Small intestine (tissue), 7 donors: ENCODE data around the gene PACRG. TPM values are rescaled to one million over a fixed set of nuclear protein-coding genes. Genes with fewer than 3 reads are reported as not detected.
A peak's percentile ranks its signal among the peaks of the same experiment; 100 is the strongest.

Experiments used
- DNase-seq, 2 donors: peaks; one replicate each; pipeline versions ENCODE4 v3.0.0 to v3.0.0-alpha.2; 2013
- FAIRE-seq: peaks from 2 replicates; lab custom pipeline; 2012; peaks lifted over from hg19 to GRCh38; lab: Jason Lieb, UNC
- H3K27ac ChIP-seq, 3 donors: one replicate each; pipeline ENCODE4 v1.5.1; 2013; ENCODE audit warnings: low read length in 2 of 3, mild to moderate bottlenecking in 2 of 3, control low read depth in 1 of 3, inconsistent platforms in 1 of 3, low read depth in 1 of 3, moderate library complexity in 1 of 3
- H3K27me3 ChIP-seq, 3 donors: one replicate each; pipeline ENCODE4 v1.6.1; 2013; ENCODE audit warnings: low read length in 3 of 3, inconsistent platforms in 1 of 3; ENCODE audit not compliant: control insufficient read depth in 3 of 3, insufficient read depth in 3 of 3
- H3K36me3 ChIP-seq, 3 donors: one replicate each; pipeline ENCODE4 v1.6.1; 2013; ENCODE audit warnings: low read length in 3 of 3, inconsistent platforms in 1 of 3, low read depth in 1 of 3, mild to moderate bottlenecking in 1 of 3, moderate library complexity in 1 of 3; ENCODE audit not compliant: control insufficient read depth in 3 of 3, insufficient read depth in 2 of 3
- H3K4me1 ChIP-seq, 3 donors: one replicate each; pipeline ENCODE4 v1.6.1; 2013; ENCODE audit warnings: low read length in 2 of 3, inconsistent platforms in 1 of 3, low read depth in 1 of 3, mild to moderate bottlenecking in 1 of 3, moderate library complexity in 1 of 3; ENCODE audit not compliant: control insufficient read depth in 3 of 3, insufficient read depth in 2 of 3
- H3K4me3 ChIP-seq, 3 donors: one replicate each; pipeline ENCODE4 v1.5.1; 2013; ENCODE audit warnings: low read length in 3 of 3, control low read depth in 1 of 3, inconsistent platforms in 1 of 3, low read depth in 1 of 3, mild to moderate bottlenecking in 1 of 3, moderate library complexity in 1 of 3
- H3K9me3 ChIP-seq, 2 donors: one replicate each; pipeline ENCODE4 v1.6.1; 2013; ENCODE audit warnings: low read depth in 1 of 2, low read length in 1 of 2; ENCODE audit not compliant: control insufficient read depth in 2 of 2, insufficient read depth in 1 of 2
- WGBS, 3 donors: extraction: QIAGEN DNeasy Blood & Tissue Kit; methylation state at CpG; one replicate each; pipeline ENCODE4 v1.1.7; 2013; 5-methylcytosine and 5-hydroxymethylcytosine counted together
- polyA plus RNA-seq, 4 donors: library from polyadenylated mRNA; stranded (reverse) in 3 of 4; unstranded in 1 of 4; fragments of 200-250 nt in 3 of 4; fragments of 120-200 nt in 1 of 4; gene quantifications; one replicate each; pipeline versions ENCODE4 v1.2.1 to v1.2.3, GENCODE V29; 2013
- donor health status: healthy with polysubstance abuse.
- donor health status: control.
- donor health status: control.
- donor health status: Bipolar disorder and iron deficiency.
- donor health status: healthy.

Gene PACRG
- polyA plus RNA-seq, 4 donors, result 0.49 to 1.5 TPM; not detected in 2

DNA sequence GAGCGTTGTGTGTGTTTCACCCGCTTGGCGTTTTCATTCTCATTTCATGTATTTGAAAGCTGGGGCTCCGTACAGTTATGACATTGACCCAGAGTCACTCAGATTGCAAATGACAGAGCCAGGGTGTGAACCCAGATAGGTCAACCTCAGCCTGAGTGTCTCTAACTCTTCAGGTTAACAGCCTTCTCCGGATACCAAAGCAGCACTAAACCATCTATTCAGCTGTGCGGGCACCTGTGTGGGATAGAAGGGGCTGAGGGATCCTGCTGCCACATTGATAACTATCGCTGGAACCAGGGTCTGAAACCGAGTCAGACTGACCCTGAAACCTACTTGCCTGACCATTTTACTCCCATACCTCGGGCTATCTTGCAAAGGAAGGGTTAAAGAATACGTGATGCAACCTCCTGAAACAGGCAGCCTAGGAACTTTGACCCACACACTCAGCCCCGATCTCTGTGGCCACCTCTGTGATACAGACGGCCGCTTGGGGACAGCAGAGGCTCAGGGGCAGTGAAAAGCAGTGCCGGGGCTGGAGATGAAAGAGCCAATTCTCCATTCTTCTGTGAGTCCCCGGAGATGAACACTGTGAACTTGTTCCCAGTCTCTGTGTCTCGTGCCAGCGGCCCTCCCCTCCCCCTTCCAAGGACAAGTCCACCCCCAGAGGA is 453.2 kb downstream of the PACRG start:
- 45% methylated on average over 17 of the region's 17 CpGs for WGBS, 3 donors

DNA sequence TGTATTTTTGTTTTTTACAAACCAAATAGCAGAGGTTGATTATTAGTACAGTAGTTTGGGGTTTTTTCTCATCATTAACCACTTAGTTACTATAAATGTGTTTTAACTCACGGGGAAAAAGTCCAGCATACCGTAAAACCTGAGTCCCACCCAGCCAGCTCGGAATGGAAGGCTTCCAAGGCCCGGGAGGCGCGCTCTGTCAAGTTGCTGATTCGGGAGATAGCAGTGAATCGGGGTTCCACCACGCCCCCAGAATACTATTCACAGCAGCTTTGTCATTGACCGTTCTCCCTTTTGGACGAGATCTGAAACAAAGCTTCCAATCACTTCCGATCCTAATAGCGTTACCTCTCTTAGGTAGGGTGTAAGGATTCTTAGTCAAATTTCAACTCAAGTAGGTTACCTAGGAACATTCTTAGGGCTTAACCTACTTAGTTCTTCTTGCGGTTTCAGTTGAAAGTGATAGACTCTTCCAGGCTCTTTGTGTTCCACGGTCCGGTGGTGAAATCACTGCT is 453.9 kb downstream of the PACRG start:
- no peaks in the 10 kb centered on the region for H3K4me1 ChIP-seq
- DNase-seq (no peak), FAIRE-seq (no peak)
- H3K9me3 ChIP-seq, result no peaks in the 10 kb centered on the region
- no peaks in the 10 kb centered on the region for H3K36me3 ChIP-seq
- H3K4me3 ChIP-seq, result no peak overlapping the region
- no peaks in the 10 kb centered on the region for H3K27me3 ChIP-seq
- no peak overlapping the region for H3K27ac ChIP-seq
- 79 to 83% (median 82%) methylated on average over 16 of the region's 16 CpGs for WGBS, 3 donors

More for the DNA sequence above, 453.2 kb downstream of the PACRG start:
- H3K36me3 ChIP-seq, result no peaks in the 10 kb centered on the region
- no peaks in the 10 kb centered on the region for H3K9me3 ChIP-seq
- H3K4me1 ChIP-seq, result no peaks in the 10 kb centered on the region
- no peak overlapping the region for H3K4me3 ChIP-seq
- no peak for FAIRE-seq
- no peak overlapping the region for H3K27ac ChIP-seq
- no peaks in the 10 kb centered on the region for H3K27me3 ChIP-seq
- DNase-seq, result peak in 1 of 2 donors; percentile 45

DNA sequence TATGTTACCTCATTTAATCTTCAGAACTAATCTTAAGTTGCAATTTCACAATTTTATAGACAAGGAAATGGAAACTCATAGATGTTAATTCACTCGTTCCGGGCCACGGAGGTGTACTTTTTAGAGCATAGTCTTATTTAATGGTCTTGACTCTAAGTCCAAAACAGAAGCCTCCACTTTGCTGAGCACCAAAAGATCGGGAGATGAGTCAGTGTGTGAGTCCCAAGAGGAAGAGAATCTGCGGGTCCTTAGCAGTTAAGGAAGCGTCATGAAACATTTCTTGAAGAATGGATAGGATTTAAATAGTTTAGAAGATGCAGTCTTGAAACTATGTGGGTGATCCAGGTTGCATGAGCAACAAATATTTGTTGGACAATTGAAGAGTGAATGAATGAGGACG is 454.9 kb downstream of the PACRG start:
- WGBS, 3 donors, result 85 to 91% (median 91%) methylated on average over 7 of the region's 7 CpGs

GRCh38 chr6:163183806-163184205 is 456.0 kb downstream of the PACRG start:
- Histone ChIP-seq H3K27ac (no peak overlapping the region), H3K4me3 (no peak overlapping the region), H3K9me3 (no peaks in the 10 kb centered on the region), H3K27me3 (no peaks in the 10 kb centered on the region), H3K4me1 (no peaks in the 10 kb centered on the region), H3K36me3 (no peaks in the 10 kb centered on the region)
- FAIRE-seq (no peak), DNase-seq (no peak)
- 67 to 76% (median 72%) methylated on average over 3 of the region's 3 CpGs for WGBS, 3 donors

More for the DNA sequence above, 454.9 kb downstream of the PACRG start:
- no peaks in the 10 kb centered on the region for H3K9me3 ChIP-seq
- H3K27me3 ChIP-seq, result no peaks in the 10 kb centered on the region
- no peak for FAIRE-seq
- no peak overlapping the region for H3K27ac ChIP-seq
- no peaks in the 10 kb centered on the region for H3K4me1 ChIP-seq
- no peaks in the 10 kb centered on the region for H3K36me3 ChIP-seq
- no peak overlapping the region for H3K4me3 ChIP-seq
- no peak for DNase-seq

- no peak for DNase-seq
- 44 to 64% (median 55%) methylated on average over 4 of the region's 4 CpGs for WGBS, 3 donors
- Histone ChIP-seq H3K36me3 (no peaks in the 10 kb centered on the region), H3K9me3 (no peaks in the 10 kb centered on the region), H3K4me3 (no peak overlapping the region), H3K27me3 (no peaks in the 10 kb centered on the region), H3K27ac (no peak overlapping the region), H3K4me1 (no peaks in the 10 kb centered on the region)
- no peak for FAIRE-seq
These were observed 458.0 kb downstream of the PACRG start for GRCh38 chr6:163185744-163186143.

- Histone ChIP-seq H3K27me3 (no peaks in the 10 kb centered on the region), H3K36me3 (no peaks in the 10 kb centered on the region), H3K9me3 (no peaks in the 10 kb centered on the region), H3K27ac (no peak overlapping the region), H3K4me3 (no peak overlapping the region), H3K4me1 (no peaks in the 10 kb centered on the region)
- FAIRE-seq (no peak), DNase-seq (no peak)
- WGBS, 3 donors, result 88 to 92% (median 89%) methylated on average over 14 of the region's 14 CpGs
These were observed 458.8 kb downstream of the PACRG start for GRCh38 chr6:163186527-163186926.

GRCh38 chr6:163187201-163187600 is 459.4 kb downstream of the PACRG start:
- H3K27me3 ChIP-seq, result no peaks in the 10 kb centered on the region
- H3K9me3 ChIP-seq, result no peaks in the 10 kb centered on the region
- FAIRE-seq (no peak), DNase-seq (no peak)
- WGBS, 3 donors, result 90 to 95% (median 94%) methylated on average over 17 of the region's 17 CpGs
- H3K4me3 ChIP-seq, result no peak overlapping the region
- H3K4me1 ChIP-seq, result no peaks in the 10 kb centered on the region
- no peak overlapping the region for H3K27ac ChIP-seq
- no peaks in the 10 kb centered on the region for H3K36me3 ChIP-seq

DNA sequence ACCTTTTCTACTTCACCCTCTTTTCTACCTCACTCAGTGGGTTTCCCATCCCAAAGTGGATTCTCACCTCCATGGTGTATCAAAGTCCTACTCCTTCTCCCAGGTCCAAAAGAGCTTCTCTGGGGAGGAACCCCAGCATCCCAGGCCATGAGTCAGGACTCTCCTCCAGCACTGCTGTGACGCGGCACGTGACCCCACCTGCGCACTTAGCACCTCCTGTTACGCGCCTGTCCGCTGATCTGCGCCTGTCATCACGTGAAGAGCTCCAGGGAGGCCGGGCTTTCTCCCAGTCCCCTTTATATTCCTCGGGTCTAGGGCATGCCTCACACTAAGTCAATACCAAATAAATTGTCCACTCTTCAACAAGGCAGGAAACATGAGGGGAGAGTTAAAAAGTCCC is 459.8 kb downstream of the PACRG start:
- Histone ChIP-seq H3K9me3 (no peaks in the 10 kb centered on the region), H3K4me3 (no peak overlapping the region), H3K27ac (no peak overlapping the region), H3K4me1 (no peaks in the 10 kb centered on the region), H3K27me3 (no peaks in the 10 kb centered on the region), H3K36me3 (no peaks in the 10 kb centered on the region)
- DNase-seq (no peak), FAIRE-seq (no peak)
- 87 to 96% (median 95%) methylated on average over 11 of the region's 11 CpGs for WGBS, 3 donors

DNA sequence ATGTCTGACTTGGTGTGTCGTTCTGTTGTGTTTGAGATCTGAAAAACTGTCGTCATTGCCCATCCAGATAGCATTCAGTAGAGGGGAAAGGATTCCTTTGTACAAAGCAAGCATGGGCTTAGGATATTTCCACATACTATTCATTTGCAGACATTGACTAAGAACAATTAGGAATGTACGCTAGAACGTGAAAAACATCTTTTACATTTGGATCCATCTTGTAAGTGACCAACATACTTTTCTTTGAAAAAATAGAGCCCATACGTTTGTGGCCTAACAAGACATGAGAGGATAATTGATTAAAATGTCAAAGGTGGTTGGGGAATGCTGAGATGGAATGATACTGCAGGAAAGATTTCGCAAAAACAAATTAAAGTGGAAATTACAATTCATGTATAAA is 461.0 kb downstream of the PACRG start:
- Histone ChIP-seq H3K27ac (no peak overlapping the region), H3K4me1 (no peaks in the 10 kb centered on the region), H3K36me3 (no peaks in the 10 kb centered on the region), H3K4me3 (no peak overlapping the region), H3K27me3 (no peaks in the 10 kb centered on the region), H3K9me3 (no peaks in the 10 kb centered on the region)
- DNase-seq (no peak), FAIRE-seq (no peak)
- WGBS, 3 donors, result 78 to 86% (median 82%) methylated on average over 6 of the region's 6 CpGs
